Ovary (tissue), 3 donors: ENCODE results near the gene STAT5A.

Experiments used
- CTCF ChIP-seq, 3 donors: fragments of 450-650 bp in 2 of 3; fragments of 200-600 bp in 1 of 3; IDR thresholded peaks; one replicate each; pipeline versions ENCODE4 v1.5.1 to v1.8.0; 2016 to 2022; ENCODE audit warnings: antibody characterized with exemption in 3 of 3, mild to moderate bottlenecking in 1 of 3
- EP300 ChIP-seq: sonication (generic); formaldehyde crosslinking; IDR thresholded peaks from one replicate; pipeline ENCODE4 v1.6.1; 2017; ENCODE audit warnings: antibody characterized with exemption
- donor health status: DM: no; HTN: no; CAD: no.

DNA sequence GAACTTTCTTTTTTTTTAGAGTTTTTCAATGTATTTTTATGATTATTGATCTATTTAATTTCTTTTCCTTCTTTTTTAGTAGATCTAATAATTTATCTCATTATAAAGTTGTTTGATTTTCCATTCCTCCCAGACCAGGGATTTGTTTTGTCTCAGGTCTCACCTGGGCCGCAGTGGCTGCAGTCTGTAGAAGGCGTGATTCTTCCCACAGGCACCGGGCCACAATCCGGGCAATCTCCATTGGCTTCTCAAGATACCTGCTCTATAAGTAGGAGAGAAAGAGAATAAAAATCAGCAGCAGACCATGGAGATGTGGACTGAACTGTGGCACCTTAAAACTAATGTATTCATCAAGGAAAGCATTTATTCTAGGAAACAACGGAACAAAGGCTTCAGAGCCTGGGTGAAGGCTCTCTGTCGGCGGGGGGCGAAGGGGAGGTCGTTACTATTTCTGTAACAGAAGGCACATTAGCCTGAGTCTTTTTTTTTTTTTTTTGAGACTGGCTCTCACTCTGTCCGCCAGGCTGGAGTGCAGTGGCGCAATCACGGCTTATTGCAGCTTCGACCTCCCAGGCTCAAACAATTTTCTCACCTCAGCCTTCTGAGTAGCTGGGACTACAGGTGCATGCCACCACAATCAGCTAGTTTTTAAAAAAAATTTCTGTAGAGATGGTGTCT is 57.2 kb downstream of the STAT5A start:
- TF ChIP-seq CTCF (IDR thresholded peaks at IDR 0.05) (no peak), EP300 (no peak)
